ENCODE measurements around the gene NPM1.
"Not testable (repeated sequence)": the region's sequence is repeated elsewhere in the genome, so short reads cannot be mapped to it uniquely, and the experiment has no call there.

NPM1 gene, protein sequence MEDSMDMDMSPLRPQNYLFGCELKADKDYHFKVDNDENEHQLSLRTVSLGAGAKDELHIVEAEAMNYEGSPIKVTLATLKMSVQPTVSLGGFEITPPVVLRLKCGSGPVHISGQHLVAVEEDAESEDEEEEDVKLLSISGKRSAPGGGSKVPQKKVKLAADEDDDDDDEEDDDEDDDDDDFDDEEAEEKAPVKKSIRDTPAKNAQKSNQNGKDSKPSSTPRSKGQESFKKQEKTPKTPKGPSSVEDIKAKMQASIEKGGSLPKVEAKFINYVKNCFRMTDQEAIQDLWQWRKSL

DNA sequence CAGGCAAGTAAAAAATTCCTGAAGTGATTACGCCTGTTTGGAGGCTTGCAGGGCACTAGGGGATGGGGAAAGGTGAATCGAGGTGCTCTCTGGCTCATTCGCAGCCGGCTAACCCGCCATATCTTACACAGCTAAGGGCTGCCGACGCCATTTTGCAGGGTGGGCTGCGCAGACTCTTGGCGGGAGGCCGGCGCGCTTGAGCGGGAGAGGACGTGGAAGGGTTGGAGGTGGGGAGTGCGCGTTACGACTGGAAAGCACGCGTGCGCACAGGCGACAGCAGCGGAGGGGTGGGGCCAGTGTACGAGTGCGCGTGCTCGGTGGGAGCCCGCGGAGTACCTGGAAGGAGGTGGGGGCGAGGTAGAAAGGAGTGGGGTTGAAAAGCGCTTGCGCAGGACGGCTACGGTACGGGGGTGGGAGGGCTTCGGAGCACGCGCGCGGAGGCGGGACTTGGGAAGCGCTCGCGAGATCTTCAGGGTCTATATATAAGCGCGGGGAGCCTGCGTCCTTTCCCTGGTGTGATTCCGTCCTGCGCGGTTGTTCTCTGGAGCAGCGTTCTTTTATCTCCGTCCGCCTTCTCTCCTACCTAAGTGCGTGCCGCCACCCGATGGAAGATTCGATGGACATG lies at the start of gene NPM1:
Gene NPM1 (plus strand): TSS at position 505 of the 625 bp plus-strand sequence. CDS start 100 bp downstream, at position 605.
- DNase-seq: peak; percentile 97

DNA sequence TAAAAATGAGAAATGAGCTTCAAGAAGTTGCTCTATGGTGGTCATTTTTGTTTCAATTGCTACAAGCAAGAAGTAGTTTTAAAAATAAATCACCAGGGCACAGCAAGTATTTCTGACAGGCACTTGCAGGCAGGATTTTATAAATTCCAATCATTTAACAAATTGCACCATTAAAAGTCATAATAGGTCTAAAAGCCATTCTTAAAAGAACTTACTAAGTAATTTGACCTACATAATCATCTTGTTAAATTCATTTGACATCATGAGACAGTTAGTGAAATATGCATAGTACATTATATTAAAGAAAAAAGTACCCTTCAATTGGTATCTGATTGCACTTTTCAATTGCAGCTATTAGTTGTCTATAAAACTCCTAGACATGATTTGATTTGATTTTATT lies 47.6 kb upstream of the NPM1 start:
- no peak for DNase-seq

DNA sequence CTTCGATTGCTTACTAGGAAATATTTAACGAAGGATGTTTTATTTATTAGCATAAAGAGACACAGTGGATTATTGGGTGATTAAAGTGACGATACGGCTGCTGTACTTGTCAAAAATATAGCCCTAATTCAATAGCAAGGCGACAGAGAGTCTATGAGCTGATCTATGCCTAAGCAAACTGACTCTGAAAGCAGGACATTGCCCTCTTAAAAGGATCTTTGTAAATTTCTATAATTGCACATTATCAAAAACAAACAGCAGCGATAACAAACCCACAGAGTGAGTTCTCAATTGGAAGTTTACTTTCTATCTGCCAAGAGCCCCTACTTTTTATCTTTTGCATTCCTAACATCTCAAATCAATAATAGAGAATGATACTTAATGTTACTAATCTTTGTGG lies 47.2 kb upstream of the NPM1 start:
- DNase-seq: peak; percentile 15

DNA sequence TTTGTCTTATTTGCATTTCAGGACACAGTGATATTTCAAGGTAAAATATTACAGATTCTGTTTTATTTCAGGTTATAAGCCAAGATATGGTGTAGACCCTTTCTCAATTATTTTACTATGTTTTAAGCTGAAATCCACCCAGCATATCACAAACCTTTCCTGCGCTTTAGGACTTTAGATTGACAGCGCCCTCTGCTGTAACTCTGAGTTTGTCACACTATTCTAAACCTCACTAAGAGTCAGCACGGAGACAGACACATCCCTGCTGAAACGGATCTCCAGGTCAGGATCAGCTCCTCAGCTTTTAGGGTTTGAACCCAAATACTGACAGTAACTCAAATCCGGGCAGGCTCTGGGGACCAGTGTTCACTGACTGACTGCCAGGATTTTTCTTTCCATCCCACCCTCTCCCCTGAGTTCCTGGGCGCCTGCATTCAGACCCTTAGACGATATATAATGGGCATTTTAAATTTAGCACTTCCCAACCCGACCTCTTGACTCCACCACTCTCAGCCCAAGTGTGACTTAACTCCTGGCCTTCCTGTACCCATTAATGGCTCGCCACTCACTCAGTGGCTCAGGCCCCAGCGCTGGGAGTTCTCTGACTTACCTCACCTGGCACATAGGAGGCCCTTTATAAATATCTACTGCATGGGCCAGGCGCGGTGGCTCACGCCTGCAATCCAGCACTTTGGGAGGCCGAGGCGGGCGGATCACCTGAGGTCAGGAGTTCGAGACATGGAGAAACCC lies 45.1 kb upstream of the NPM1 start:
- DNase-seq: peak; percentile 63

DNA sequence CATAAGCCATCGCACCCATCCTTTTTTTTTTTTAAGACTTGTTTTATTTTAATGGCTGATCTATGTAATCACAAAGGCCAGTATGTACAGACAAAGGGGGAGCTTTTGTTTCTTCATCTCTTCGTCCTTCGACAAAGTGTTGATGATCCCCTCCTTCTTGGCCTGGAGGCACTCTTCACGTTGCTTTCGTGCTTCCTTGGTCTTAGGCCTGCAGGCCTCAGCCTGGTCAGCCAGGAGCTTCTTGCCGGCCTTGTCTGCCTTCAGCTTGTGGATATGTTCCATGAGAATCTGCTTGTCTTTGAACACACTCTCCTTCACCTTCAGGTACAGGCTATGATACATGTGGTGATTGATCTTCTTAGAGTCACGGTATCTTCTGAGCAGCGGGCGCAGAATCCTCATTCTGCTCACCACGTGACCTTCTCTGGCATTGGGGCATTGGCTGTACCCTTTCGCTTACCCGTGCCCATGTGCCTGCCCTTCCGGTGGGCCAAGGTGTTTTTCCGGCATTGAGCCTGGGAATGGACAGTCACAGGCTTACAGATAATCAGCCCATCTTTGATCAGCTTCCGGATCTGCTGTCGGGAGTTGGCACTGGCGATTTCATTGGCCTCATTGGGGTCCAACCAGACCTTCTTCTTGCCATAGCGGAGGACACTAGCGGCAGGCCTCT lies 42.6 kb upstream of the NPM1 start:
- no peak for DNase-seq

DNA sequence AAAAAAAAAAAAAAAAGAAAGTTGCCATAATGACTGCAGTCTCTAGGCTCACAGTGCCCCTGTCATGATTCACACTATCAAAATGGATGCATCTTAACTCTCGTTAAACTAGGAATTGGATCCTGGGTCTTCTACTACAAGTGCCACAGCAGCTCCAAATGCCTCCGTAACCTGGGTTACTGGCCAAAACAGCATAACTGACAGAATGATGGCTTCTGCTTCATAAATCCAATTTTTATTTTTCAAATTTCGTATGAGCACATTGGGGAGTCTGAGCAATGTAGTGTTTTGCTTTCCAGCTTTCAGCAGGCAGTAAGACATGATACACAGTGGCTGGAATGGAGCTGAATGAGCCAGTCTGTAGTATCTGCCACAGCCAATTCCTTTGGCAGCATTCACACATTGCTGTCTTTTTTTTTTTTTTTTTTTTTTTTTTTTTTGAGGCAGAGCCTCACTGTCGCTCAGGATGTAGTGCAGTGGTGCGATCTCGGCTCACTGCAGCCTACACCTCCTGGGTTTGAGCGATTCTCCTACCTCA lies 36.0 kb upstream of the NPM1 start:
- no peak for DNase-seq

DNA sequence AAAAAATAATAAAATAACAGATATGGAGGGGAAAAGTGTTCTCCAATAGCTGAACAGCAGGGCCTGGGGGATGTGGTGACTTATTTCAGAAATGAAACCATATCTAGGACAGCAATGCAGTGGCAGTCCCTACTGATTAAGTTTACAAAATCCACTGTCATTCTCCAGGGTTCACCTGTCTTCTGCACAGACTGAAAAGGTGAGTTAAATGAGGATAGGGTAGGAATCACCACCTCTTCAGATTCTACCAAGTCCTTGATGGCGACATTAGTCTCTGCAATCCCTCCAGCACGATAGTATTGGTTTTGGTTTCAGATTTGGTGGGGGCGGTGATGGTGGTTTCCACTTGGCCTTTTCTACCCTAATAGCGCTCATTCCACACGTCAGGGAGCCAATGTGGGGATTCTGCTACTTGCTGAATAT lies 32.3 kb upstream of the NPM1 start:
- no peak for DNase-seq

DNA sequence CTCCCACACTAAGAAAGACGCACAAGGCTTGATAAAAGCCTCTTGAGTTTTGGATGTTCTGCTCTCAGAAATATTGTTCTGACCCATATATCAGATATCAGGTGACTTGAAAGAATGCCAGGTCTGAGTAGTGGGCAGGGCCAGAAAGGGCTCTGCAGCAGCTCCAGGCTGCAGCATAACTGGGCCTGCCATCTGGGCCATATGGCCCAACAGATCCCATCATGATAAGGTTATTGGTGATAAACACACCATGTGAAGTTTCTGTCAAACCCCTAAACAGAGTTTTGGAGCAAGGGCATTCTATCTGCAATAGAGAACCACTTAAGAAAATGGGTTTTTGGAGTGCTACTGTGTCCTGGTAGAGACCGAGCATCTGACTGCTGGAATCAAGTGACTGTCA lies 29.8 kb upstream of the NPM1 start:
- DNase-seq: no peak

DNA sequence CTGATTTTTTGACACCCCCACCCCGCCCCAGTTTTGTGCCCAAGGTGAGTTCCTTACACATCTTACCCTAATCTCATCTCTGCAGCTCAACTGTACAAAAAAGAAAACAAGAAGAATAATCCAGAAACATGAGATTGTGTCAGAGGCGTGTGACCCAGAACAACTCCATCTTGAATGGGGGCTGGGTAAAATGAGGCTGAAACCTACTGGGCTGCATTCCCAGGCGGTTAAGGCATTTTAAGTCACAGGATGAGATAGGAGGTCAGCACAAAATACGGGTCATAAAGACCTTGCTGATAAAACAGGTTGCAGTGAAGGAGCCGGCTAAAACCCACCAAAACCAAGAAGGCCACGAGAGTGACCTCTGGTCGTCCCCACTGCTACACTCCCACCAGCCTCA lies 26.5 kb upstream of the NPM1 start:
- DNase-seq: not testable (repeated sequence)

DNA sequence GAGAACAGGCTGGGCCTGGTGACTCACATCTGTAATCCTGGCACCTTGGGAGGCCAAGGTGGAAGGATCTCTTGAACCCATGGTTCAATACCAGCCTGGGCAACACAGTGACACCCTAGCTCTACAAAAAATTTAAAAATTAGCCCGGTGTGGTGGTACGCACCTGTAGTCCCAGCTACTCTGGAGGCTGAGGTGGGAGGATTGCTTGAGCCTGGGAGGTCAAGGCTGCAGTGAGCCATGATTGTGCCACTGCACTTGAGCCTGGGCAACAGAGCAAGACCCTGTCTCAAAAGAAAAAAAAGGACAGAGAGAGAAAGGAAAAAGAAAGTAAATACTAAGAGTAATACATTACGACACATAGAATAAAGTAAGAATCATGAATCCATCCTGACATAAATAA lies 24.4 kb upstream of the NPM1 start:
- not testable (repeated sequence) for DNase-seq

DNA sequence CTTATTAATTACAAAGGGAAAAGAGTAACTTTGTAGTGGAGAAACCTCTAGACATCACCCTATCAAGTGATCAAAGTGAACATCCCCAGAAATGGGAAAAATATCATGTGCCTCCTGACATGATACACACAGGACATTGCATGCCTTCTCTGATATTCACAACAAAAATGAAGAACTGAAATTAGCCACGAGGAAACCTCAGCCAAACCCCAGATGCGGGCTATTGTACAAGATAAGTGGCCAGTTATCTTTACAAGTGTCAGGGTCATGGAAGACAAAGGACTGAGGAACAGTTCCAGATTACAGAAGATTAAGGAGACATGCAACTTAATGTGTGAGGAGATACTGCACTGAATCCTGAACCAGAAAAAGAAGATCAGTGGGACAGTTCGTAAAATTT lies 23.8 kb upstream of the NPM1 start:
- no peak for DNase-seq

DNA sequence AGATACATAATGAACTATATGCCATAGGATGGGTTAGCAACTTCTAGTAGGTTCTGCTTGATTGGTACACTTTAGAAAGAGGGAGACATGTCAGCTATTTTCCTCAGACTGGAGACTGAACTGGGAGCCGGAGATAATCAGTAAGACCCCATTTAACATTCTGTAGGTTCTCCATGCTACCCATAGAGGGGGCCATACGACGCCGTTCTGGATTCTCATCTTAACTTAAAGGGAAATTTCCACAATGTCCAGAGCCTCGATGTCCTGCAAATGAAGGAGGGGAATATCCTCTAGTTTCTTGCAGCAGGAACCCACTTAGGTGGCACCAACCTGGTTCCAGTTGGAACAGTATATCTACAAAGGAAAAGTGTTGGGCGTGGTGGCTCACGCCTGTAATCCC lies 22.3 kb upstream of the NPM1 start:
- DNase-seq: no peak

DNA sequence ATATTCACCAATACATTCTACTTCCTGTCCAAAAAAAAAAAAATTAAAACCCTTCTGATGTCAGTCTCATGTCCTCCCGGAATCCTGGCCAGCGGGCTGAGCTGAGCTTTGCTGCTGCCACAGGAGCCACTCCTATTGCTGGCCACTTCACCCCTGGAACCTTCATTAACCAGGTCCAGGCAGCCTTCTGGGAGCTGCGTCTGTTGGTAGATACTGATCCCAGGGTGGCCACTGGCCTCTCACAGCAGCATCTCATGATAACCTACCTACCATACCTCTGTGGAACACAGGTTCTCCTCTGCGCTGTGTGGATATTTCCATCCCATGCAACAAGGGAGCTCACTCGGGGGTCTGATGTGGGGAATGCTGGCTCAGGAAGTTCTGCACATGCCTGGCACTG lies 21.0 kb upstream of the NPM1 start:
- DNase-seq: no peak

DNA sequence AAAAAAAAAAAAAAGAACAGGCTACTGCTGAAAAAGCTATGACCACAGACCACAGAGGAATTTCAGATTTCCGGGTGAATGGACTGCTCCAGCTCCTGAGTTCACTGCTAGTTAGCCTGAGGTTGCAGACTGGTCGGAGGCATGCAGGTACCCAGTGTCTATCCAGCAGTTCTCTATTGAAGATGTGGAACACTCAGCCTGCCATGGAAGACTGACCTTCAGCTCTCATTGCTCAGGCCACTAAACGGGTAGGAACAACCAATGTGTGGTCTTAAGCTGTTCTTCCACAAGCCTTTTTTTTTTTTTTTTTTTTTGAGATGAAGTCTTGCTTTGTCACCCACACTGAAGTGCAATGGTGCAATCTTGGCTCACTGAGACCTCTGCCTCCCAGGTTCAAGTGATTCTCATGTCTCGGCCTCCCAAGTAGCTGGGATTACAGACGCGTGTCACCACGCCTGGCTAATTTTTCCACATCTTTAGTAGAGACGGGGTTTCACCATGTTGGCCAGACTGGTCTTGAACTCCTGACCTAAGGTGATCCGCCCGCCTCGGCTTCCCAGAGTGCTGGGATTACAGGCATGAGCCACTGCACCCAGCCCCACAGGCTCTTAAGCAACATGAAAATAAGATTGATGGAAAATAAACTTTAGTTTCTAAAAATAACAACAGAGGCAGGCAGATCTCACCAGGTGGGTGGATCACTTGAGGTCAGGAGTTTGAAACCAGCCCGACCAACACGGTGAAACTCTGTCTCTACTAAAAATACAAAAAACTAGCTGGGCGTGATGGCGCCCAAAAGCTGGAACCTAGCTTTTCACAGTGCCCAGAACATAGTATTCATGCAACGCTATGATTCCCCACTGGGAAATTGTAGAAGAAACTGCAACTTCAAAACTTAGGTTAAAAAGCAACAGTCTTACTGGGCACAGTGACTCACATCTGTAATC lies 20.0 kb upstream of the NPM1 start:
- no peak for DNase-seq

DNA sequence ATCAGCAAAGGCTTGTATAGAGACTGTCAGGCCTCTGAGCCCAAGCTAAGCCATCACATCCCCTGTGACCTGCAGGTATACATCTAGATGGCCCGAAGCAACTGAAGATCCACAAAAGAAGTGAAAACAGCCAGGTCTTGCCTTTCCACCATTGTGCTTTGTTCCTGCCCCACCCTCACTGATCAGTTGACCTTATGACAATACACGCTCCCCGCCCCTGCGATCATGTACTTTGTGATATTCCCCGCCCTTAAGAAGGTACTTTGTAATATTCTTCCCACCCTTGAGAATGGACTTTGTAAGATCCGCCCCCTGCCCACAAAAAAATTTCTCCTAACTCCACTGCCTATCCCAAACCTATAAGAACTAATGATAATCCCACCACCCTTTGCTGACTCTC lies 18.6 kb upstream of the NPM1 start:
- no peak for DNase-seq

DNA sequence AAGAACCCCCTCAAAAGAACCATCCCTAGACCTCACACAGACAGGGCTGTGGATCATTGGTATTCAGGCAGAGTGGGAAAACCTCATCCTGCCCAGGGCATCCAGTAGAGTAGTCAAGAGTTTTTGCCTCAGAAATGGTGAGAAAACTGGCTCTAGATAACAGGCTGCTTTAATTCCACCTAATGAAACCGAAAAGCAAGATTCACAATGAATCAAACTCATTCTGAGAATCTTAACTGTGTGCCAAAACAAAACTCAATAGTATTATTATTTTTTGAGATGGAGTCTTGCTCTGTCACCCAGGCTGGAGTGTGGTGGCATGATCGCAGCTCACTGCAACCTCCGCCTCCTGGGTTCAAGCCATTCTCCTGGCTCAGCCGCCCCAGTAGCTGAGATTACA lies 17.8 kb upstream of the NPM1 start:
- no peak for DNase-seq

DNA sequence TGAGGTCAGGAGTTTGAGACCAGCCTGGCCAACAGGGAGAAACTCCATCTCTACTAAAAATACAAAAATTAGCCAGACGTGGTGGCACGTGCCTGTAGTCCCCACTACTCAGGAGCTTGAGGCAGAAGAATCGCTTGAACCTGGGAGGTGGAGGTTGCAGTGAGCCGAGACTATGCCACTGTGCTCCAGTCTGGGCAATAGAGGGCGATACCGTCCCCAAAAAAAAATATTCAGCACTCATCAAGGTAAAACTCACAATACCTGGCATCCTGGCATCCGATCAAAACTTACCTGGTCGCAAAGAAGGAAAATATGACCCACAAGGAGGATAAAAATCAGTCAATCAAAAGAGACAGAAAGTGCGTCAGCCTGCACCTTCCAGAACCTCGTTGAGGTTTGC lies 16.8 kb upstream of the NPM1 start:
- not testable (repeated sequence) for DNase-seq

DNA sequence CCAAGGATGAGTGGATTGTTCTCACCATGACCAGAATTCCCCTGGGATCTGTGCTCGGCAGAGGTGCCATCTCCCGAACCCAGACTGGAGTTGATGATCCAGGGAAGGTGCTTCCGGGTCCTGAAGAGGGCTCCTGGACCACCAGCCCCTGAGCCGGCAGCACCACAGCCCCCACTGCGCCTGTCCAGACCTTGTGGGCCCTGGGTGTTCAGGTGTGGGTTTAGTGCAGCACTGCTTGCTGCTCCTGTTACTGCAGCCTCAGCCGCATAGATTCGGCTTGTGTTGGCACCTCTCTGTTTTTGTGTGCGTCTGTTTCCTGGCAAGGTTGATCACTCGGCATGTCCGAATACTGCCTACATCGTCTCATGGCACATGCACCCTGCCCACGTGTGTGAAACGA lies 16.3 kb upstream of the NPM1 start:
- no peak for DNase-seq

DNA sequence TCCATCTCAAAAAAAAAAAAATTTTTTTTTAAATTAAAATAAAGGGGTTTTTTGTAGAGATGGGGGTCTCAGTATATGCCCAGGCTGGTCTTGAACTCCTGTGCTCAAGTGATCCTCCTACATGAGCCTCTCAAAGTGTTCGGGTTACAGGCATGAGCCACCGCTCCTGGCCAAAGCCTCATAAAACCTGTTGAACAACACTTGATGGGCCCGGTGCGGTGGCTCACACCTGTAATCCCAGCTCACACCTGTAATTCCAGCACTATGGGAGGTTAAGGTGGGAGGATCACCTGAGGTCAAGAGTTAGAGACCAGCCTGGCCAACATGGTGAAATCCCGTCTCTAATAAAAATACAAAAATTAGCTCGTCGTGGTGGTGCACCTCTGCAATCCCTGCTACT lies 7.7 kb upstream of the NPM1 start:
- DNase-seq: no peak

DNA sequence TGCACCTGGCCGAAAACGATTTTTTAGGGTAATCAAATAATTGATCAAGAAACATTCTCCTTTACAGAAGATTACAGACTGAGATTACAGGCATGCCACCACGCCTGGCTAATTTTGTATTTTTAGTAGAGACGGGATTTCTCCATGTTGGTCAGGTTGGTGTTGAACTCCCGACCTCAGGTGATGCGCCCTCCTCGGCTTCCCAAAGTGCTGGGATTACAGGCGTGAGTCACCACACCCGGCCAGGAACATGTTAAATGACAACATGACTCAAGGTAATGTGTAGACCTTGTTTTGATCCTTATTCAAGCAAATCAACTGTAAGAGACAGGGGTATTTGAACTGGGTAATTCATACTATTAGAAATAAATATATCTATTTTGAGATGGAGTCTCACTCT lies 3.2 kb upstream of the NPM1 start:
- DNase-seq: not testable (repeated sequence)

DNA sequence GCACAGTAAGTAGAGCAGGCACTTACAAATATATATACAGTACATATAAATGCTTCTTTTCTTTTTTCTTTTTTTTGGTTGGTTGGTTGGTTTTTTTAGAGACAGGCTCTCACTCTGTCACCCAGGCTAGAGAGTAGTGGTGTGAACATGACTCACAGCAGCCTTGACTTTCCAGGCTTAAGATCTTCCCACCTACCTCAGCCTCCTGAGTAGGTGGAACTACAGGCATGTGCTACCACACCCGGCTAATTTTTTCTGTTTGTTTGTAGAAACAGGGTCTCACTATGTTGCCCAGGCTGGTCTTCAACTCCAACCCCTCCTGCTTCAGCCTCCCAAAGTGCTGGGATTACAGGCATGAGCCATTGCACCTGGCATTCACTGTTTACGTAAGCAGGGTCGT lies 2.6 kb upstream of the NPM1 start:
- not testable (repeated sequence) for DNase-seq

DNA sequence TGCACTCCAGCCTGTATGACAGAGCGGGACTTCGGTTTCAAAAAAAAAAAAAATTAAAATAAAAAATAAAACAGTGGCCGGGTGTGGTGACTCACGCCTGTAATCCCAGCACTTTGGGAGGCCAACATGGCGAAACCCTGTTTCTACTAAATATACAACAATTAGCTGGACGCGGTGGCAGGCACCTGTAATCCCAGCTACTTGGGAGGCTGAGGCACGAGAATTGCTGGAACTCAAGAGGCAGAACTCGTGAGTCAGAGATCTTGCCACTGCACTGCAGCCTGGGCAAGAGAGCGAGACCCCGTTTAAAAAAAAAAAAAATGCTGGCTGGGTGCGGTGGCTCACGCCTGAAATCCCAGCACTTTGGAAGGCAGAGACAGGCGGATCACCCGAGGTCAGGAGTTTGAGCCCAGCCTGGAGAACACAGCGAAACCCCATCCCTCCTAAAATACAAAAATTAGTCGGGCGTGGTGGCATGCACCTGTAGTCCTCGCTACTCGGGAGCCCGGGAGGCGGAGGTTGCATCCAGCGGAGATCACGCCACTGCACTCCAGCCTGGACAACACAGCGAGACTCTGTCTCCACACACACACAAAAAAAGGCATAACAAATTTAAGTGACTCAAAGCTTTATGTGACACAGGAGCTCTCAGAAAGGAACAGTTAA lies 1.5 kb upstream of the NPM1 start:
- no peak for DNase-seq

Measured in NCI-H748 treated with DMSO at 0.1 percent for 48 hours (cell line).